Ectodermal cell (in vitro differentiated cells): ENCODE data around the gene EVI5.
"Not testable (repeated sequence)": the region's sequence is repeated elsewhere in the genome, so short reads cannot be mapped to it uniquely, and the experiment has no call there.

ENCODE experiments used
- H3K27ac ChIP-seq: 2 replicates; pipeline ENCODE4 v1.7.0; 2013; ENCODE audit warnings: mild to moderate bottlenecking, low read depth, low read length; ENCODE audit not compliant: insufficient read depth, poor library complexity, severe bottlenecking
- H3K27me3 ChIP-seq: 2 replicates; pipeline ENCODE4 v1.7.0; 2013; ENCODE audit warnings: mild to moderate bottlenecking, low read length; ENCODE audit not compliant: insufficient read depth, control insufficient read depth, poor library complexity, severe bottlenecking
- H3K36me3 ChIP-seq: one replicate; pipeline ENCODE4 v1.7.0; 2013; ENCODE audit warnings: low read length; ENCODE audit not compliant: control insufficient read depth, insufficient read depth
- H3K4me1 ChIP-seq: one replicate; pipeline ENCODE4 v1.7.0; 2013; ENCODE audit warnings: low read length; ENCODE audit not compliant: control insufficient read depth, insufficient read depth
- H3K4me3 ChIP-seq: 2 replicates; pipeline ENCODE4 v1.7.0; 2013; ENCODE audit warnings: low read depth, low read length, control low read depth; ENCODE audit not compliant: insufficient read depth
- H3K9me3 ChIP-seq: 2 replicates; pipeline ENCODE4 v1.7.0; 2013; ENCODE audit warnings: mild to moderate bottlenecking, low read length, moderate library complexity; ENCODE audit not compliant: control insufficient read depth
- WGBS, 2 experiments: methylation state at CpG; one replicate each; pipeline ENCODE4 v1.1.7; 2013; ENCODE audit warnings: missing lambda C conversion rate in 2 of 2; 5-methylcytosine and 5-hydroxymethylcytosine counted together

EVI5 gene

DNA sequence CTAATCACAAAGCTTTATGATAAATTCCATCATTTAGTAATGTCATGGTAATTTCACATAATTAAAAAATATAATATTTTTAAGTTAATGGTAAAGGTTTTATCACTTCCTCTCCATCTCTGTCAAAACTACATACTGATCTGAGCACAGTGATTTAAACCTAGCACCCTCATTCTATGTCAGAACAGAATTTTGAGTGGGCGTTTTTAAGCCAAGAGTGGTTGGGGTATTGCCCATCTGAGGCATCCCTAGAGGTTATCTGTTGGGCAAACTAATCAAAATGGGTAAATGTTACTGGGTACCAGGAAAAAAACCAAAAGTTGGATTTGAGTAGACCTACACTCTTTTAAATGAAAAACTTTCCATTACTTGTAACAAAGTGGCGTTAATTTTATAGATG lies 197.5 kb downstream of the EVI5 start:
- no peak overlapping the region for H3K4me3 ChIP-seq
- no peak overlapping the region for H3K27ac ChIP-seq
- H3K4me1 ChIP-seq = no peaks in the 10 kb centered on the region
- no peaks in the 10 kb centered on the region for H3K27me3 ChIP-seq
- 86 to 96% methylated on average over 2 of the region's 2 CpGs for WGBS, 2 experiments
- H3K9me3 ChIP-seq = no peaks in the 10 kb centered on the region
- no peaks in the 10 kb centered on the region for H3K36me3 ChIP-seq

DNA sequence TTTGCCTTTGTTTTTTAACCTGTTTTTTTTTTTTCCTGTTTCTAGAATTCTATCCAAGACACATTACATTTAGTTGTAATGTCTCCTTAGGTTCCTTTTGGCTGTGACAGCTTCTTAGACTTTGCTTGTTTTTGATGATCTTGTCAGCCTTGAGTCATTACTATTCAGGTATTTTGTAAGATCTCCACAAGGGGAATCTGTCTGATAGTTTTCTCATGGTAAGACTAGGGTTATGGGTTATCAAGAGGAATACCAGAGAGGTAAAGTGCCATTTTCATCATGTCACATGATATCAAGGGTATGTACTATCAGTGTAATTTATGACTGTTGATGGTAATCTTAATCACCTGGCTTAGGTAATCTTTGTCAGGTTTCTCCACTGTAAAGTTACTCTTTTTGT lies 199.1 kb downstream of the EVI5 start:
- H3K9me3 ChIP-seq = no peaks in the 10 kb centered on the region
- H3K4me3 ChIP-seq = no peak overlapping the region
- no peak overlapping the region for H3K27ac ChIP-seq
- no peaks in the 10 kb centered on the region for H3K4me1 ChIP-seq
- H3K36me3 ChIP-seq = no peaks in the 10 kb centered on the region
- no peaks in the 10 kb centered on the region for H3K27me3 ChIP-seq

DNA sequence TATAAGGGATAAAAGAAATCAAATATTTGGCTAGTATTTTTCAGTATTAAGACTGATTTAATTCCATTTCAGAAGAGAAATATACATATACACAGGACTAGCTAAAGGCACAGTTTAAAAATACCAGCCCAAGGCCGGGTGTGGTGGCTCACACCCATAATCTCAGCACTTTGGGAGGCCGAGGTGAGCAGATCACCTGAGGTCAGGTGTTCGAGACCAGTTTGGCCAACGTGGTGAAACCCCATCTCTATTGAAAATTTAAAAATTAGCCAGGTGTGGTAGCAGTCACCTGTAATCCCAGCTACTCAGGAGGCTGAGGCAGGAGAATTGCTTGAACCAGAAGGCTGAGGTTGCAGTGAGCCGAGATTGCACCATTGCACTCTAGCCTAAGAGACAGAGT lies 200.1 kb downstream of the EVI5 start:
- H3K4me3 ChIP-seq, H3K27ac ChIP-seq, H3K4me1 ChIP-seq, H3K27me3 ChIP-seq, H3K36me3 ChIP-seq, H3K9me3 ChIP-seq: not testable (repeated sequence)
- 87 to 93% methylated on average over 5 of the region's 5 CpGs for WGBS, 2 experiments

DNA sequence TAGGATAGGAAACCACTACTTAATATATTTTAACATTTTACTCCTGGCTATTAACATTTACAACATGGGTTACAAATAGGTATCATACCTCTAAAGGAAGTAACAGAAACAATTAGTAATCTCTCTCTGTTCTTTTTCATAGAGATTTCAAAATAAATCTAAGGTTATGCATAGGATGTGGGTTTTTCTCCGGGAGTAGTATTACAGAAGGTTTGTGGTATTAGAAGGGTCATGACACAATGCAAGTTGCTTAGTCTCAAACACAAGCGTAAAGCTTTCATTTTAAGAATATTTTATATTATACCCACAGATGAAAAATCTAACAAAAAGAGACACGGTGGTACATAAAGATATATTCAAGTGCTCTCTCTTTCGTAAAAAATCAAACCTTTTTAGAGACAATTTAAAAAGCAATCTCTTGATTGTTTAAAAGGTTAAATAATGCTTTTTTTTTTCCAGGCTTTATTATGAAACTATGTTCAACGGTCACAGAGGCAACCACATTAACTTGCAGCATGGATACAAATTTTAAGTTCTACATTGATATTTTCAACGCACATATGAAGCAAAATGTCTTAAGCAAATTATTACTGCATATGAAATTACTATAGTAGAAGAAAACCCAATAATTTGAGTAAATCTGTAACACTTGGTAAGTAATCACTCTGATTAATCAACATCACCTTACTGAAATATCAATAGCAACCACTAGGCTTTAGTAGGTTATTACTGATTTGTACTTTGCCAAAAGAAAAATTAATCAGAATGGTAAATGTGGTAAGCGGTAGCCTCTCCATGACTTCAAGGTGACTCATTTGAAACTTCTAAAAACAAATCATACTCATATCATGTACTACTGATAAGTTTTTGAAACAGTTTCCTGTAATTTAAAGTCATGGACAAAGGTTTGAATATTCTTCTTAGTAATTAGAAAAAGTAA lies 200.8 kb downstream of the EVI5 start:
- H3K27me3 ChIP-seq = no peaks in the 10 kb centered on the region
- no peaks in the 10 kb centered on the region for H3K9me3 ChIP-seq
- no peaks in the 10 kb centered on the region for H3K36me3 ChIP-seq
- no peak overlapping the region for H3K27ac ChIP-seq
- no peaks in the 10 kb centered on the region for H3K4me1 ChIP-seq
- H3K4me3 ChIP-seq = no peak overlapping the region
- 86 to 91% methylated on average over 1 to 3 of the region's 7 CpGs for WGBS, 2 experiments

GRCh38 chr1:92577261-92577895 lies 207.5 kb downstream of the EVI5 start:
- no peak overlapping the region for H3K4me3 ChIP-seq
- no peaks in the 10 kb centered on the region for H3K9me3 ChIP-seq
- no peak overlapping the region for H3K27ac ChIP-seq
- H3K4me1 ChIP-seq = peaks cover 10% of the 10 kb centered on the region
- 92 to 93% methylated on average over 5 of the region's 5 CpGs for WGBS, 2 experiments
- H3K36me3 ChIP-seq = no peaks in the 10 kb centered on the region
- H3K27me3 ChIP-seq = no peaks in the 10 kb centered on the region

DNA sequence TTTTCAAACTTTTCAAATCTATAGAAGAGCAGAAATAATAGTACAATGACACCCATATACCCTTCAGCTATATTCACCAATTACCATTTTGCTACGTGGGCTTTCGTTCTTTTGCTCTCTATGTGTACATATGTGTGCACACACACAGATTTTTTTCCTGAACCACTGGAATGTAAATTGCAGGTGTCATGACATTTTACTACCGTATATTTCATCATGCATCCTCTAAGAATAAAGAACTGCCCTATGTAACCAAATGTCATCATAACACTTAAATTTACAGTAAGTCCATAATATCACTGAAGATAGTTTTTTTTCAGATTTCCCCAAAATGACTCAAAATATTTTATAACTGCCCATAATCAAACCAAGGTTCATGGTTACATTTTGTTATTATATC lies 209.8 kb downstream of the EVI5 start:
- 96 to 98% methylated on average over 3 of the region's 3 CpGs for WGBS, 2 experiments
- Histone ChIP-seq H3K4me1 (peaks cover 10% of the 10 kb centered on the region), H3K9me3 (no peaks in the 10 kb centered on the region)

DNA sequence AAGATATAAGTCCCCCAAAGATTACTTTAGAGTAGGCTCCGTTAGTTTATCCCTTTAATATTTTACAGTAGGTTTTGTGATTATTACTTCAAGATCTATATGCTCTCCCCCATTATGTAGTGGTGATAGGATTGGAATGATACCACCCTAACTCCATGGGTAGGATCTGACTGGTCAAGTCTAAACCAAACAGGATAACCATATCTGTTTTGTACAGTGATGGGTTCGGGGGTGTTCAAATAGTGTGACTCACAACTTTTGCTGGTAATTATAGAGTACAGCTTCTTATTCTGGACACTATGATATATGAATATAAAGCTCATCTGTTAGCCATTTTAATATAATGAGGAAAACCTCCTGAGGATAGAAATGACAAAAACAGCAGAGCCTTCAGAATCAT lies 212.4 kb downstream of the EVI5 start:
- 40% methylated on average over 1 of the region's 2 CpGs; no CpG with 5 or more reads in 1 of the 2 experiments for WGBS, 2 experiments

More for the DNA sequence above, 209.8 kb downstream of the EVI5 start:
- Histone ChIP-seq H3K4me3 (no peak overlapping the region), H3K27ac (no peak overlapping the region), H3K27me3 (no peaks in the 10 kb centered on the region), H3K36me3 (no peaks in the 10 kb centered on the region)

DNA sequence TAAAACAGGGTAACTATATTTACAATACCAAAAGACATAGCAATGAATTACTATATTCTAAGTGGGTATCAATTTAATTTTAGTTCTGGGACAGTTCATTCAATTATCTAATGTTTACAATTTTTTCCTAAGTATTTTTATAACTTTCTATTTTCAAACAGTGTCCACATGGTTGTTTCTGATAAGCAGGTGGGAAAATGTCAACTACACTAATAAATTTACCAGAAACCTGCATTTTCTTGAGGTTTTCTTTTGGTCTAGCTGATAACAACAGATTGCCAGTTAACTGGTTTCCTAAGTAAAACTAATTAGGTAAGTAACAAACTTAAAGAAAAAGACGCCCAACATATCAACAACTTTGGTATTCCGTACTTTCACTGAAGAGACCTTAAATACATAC lies 213.3 kb downstream of the EVI5 start:
- no peak overlapping the region for H3K27ac ChIP-seq
- 86% methylated on average over 2 of the region's 2 CpGs; no CpG with 5 or more reads in 1 of the 2 experiments for WGBS, 2 experiments
- no peaks in the 10 kb centered on the region for H3K27me3 ChIP-seq
- no peak overlapping the region for H3K4me3 ChIP-seq
- H3K36me3 ChIP-seq = no peaks in the 10 kb centered on the region
- H3K9me3 ChIP-seq = no peaks in the 10 kb centered on the region
- H3K4me1 ChIP-seq = no peaks in the 10 kb centered on the region

More for the DNA sequence above, 212.4 kb downstream of the EVI5 start:
- no peak overlapping the region for H3K27ac ChIP-seq
- H3K4me1 ChIP-seq = peaks cover 7% of the 10 kb centered on the region
- no peak overlapping the region for H3K4me3 ChIP-seq
- no peaks in the 10 kb centered on the region for H3K27me3 ChIP-seq
- H3K9me3 ChIP-seq = no peaks in the 10 kb centered on the region
- no peaks in the 10 kb centered on the region for H3K36me3 ChIP-seq

GRCh38 chr1:92567211-92567868 lies 217.6 kb downstream of the EVI5 start:
- H3K4me3 ChIP-seq = no peak overlapping the region
- WGBS, 2 experiments = 100% methylated on average over 1 of the region's 1 CpG; no CpG with 5 or more reads in 1 of the 2 experiments
- H3K9me3 ChIP-seq = no peaks in the 10 kb centered on the region
- no peaks in the 10 kb centered on the region for H3K4me1 ChIP-seq
- H3K27ac ChIP-seq = no peak overlapping the region
- no peaks in the 10 kb centered on the region for H3K36me3 ChIP-seq
- no peaks in the 10 kb centered on the region for H3K27me3 ChIP-seq
